Body of pancreas (tissue), 4 donors: ENCODE measurements around the gene ADAM10. TPM values are rescaled to one million over a fixed set of nuclear protein-coding genes. Genes with fewer than 3 reads are reported as not detected.

Source experiments
- ATAC-seq: fragments of 150-250 bp; one replicate; pipeline ENCODE4 v1.9.1; 2016
- DNase-seq, 4 donors: peaks; one replicate each; pipeline ENCODE4 v3.0.0-alpha.2; 2019
- H3K27ac ChIP-seq, 4 donors: fragments of 200-600 bp; sonication (generic); 1 replicate in 3 of 4; 2 replicates in 1 of 4; pipeline versions ENCODE4 v1.5.1 to v1.6.1; 2016 to 2019; ENCODE audit warnings: mild to moderate bottlenecking in 1 of 4, mixed read lengths in 1 of 4, moderate library complexity in 1 of 4
- H3K27me3 ChIP-seq, 2 donors: fragments of 200-600 bp; sonication (generic); one replicate each; pipeline ENCODE4 v1.6.0; 2016; ENCODE audit warnings: mild to moderate bottlenecking in 1 of 2
- H3K36me3 ChIP-seq, 2 donors: fragments of 200-600 bp; sonication (generic); replicated peaks in 1 of 2; 2 replicates each; pipeline ENCODE4 v1.5.1; 2016; ENCODE audit warnings: low read depth in 2 of 2; ENCODE audit not compliant: insufficient read depth in 1 of 2
- H3K4me1 ChIP-seq: fragments of 200-600 bp; sonication (generic); one replicate; pipeline ENCODE4 v1.6.0; 2016
- H3K4me3 ChIP-seq, 2 donors: fragments of 200-600 bp; sonication (generic); 1 replicate in 1 of 2; 2 replicates in 1 of 2; pipeline ENCODE4 v1.5.1; 2016 to 2019
- H3K9me3 ChIP-seq, 3 donors: fragments of 200-600 bp; sonication (generic); 1 replicate in 2 of 3; 2 replicates in 1 of 3; pipeline ENCODE4 v1.5.1; 2016
- CTCF ChIP-seq, 7 experiments: fragments of 450-650 bp in 4 of 7; fragments of 200-600 bp in 3 of 7; sonication (generic) in 3 of 7; IDR thresholded peaks; one replicate each; pipeline ENCODE4 v1.5.1; 2016 to 2019; ENCODE audit warnings: antibody characterized with exemption in 7 of 7
- POLR2A ChIP-seq, 3 donors: fragments of 450-650 bp; IDR thresholded peaks; one replicate each; pipeline ENCODE4 v1.6.1; 2016; ENCODE audit warnings: antibody characterized with exemption in 3 of 3, mild to moderate bottlenecking in 2 of 3
- WGBS, 2 donors: methylation state at CpG; one replicate each; pipeline ENCODE4 v1.1.5; 2017; 5-methylcytosine and 5-hydroxymethylcytosine counted together
- intact Hi-C: fragments of 100-400 bp; cut with DNase I; formaldehyde crosslinking; loops from one replicate; pipeline ENCODE4 v1.15.1; 2023
- total RNA-seq, 2 donors: library from RNA; depleted of rRNA; stranded (reverse); fragments of >200 nt; gene quantifications; one replicate each; pipeline ENCODE4 v1.1.0, GENCODE V29; 2016

The ADAM10 gene
- total RNA-seq, 2 donors from 2014 or later = 29.1 to 35.6 TPM

GRCh38 chr15:58671186-58671585 is 78.3 kb downstream of the ADAM10 start:
- Histone ChIP-seq H3K36me3 (no peaks in the 10 kb centered on the region), H3K27me3 (no peaks in the 10 kb centered on the region), H3K4me3 (no peak overlapping the region), H3K27ac (no peak overlapping the region), H3K9me3 (no peaks in the 10 kb centered on the region), H3K4me1 (no peaks in the 10 kb centered on the region)
- ATAC-seq (no peak), DNase-seq (no peak)
- TF ChIP-seq POLR2A (IDR thresholded peaks at IDR 0.05) = no peak
- TF ChIP-seq CTCF (IDR thresholded peaks at IDR 0.05) = no peak
- 90 to 97% methylated on average over 2 of the region's 2 CpGs for WGBS, 2 donors
- intact Hi-C loops = no loop called here

GRCh38 chr15:58669108-58669507 is 80.4 kb downstream of the ADAM10 start:
- 25 to 47% methylated on average over 1 of the region's 1 CpG for WGBS, 2 donors
- ATAC-seq (no peak), DNase-seq (no peak)
- intact Hi-C loops = no loop called here
- no peak overlapping the region for H3K27ac ChIP-seq
- H3K4me3 ChIP-seq = no peak overlapping the region
- H3K36me3 ChIP-seq = peaks cover 0 to 2% of the 10 kb centered on the region in 2 donors
- no peaks in the 10 kb centered on the region for H3K9me3 ChIP-seq
- no peaks in the 10 kb centered on the region for H3K4me1 ChIP-seq
- no peak for TF ChIP-seq CTCF (IDR thresholded peaks at IDR 0.05)
- no peaks in the 10 kb centered on the region for H3K27me3 ChIP-seq

GRCh38 chr15:58666957-58667356 is 82.5 kb downstream of the ADAM10 start:
- no peak for TF ChIP-seq POLR2A (IDR thresholded peaks at IDR 0.05)
- TF ChIP-seq CTCF (IDR thresholded peaks at IDR 0.05) = no peak
- H3K27ac ChIP-seq = no peak overlapping the region
- H3K27me3 ChIP-seq = no peaks in the 10 kb centered on the region
- WGBS, 2 donors = 94 to 95% methylated on average over 1 of the region's 1 CpG
- H3K36me3 ChIP-seq = peaks cover 0 to 5% of the 10 kb centered on the region in 2 donors
- H3K9me3 ChIP-seq = no peaks in the 10 kb centered on the region
- DNase-seq (no peak), ATAC-seq (no peak)
- H3K4me3 ChIP-seq = no peak overlapping the region
- H3K4me1 ChIP-seq = no peaks in the 10 kb centered on the region
- intact Hi-C loops = no loop called here

- Histone ChIP-seq H3K4me3 (no peak overlapping the region), H3K4me1 (no peaks in the 10 kb centered on the region), H3K27ac (no peak overlapping the region), H3K27me3 (no peaks in the 10 kb centered on the region), H3K36me3 (peaks cover 0 to 5% of the 10 kb centered on the region in 2 donors), H3K9me3 (no peaks in the 10 kb centered on the region)
- ATAC-seq (no peak), DNase-seq (no peak)
- WGBS, 2 donors = 97 to 100% methylated on average over 2 of the region's 2 CpGs
- TF ChIP-seq POLR2A (IDR thresholded peaks at IDR 0.05) (no peak), CTCF (IDR thresholded peaks at IDR 0.05) (no peak)
- intact Hi-C loops = no loop called here
These were observed 83.8 kb downstream of the ADAM10 start for GRCh38 chr15:58665672-58666071.

GRCh38 chr15:58650102-58650501 is 99.4 kb downstream of the ADAM10 start:
- H3K27me3 ChIP-seq = no peaks in the 10 kb centered on the region
- intact Hi-C loops = no loop called here
- H3K4me3 ChIP-seq = no peak overlapping the region
- no peaks in the 10 kb centered on the region for H3K9me3 ChIP-seq
- H3K4me1 ChIP-seq = no peaks in the 10 kb centered on the region
- DNase-seq (no peak), ATAC-seq (no peak)
- peaks cover 0 to 2% of the 10 kb centered on the region in 2 donors for H3K36me3 ChIP-seq
- TF ChIP-seq POLR2A (IDR thresholded peaks at IDR 0.05) (no peak), CTCF (IDR thresholded peaks at IDR 0.05) (no peak)
- H3K27ac ChIP-seq = no peak overlapping the region
